ENCODE measurements around the gene TJP3.

The TJP3 gene

DNA sequence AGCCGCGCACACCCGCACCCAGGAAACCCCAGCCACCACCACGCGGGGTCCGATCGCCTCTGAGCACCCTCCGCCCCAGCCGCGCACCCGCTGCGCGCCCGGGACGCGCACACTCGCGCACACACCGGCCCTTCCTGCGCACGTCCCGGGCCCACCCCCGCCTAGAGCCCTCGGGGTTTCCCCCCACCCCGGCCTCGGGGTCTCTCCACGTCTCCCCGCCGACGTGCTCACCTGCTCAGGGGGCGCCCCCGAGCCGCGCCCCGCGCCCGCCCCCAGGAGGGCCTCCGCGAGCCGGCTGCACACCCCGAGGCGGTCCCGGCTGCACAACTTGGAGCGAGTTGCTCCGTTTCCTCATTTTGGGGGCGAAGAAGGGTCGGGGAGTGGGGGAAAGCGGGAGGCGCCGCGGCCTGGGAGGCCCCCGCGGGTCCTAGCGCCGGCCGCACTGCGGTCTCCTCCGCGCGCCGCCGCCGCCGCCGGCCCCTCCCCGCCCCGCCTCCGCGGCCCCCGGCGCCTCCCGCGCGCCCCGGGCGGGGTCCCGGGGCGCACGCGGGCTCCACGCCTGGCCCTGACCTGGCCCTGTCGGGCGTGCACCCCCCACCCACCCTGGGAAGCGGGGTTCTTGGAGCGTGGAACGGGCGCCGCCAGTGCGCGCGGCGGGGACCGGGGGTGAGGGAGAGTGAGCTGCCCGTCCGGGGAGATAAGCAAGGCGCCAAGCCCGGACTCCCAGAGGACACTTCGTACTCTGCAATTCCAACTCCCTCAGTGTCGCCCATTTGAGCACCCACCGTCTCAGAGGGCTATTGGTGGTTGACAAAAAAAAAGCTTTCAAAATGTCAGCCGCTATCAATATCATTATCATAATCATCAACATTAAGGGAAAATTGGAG is 78.0 kb downstream of the TJP3 start, which contains the start of gene MATK:
MATK (minus strand) TSS at position 444 of the 887 bp plus-strand sequence. CDS start 1,246 bp downstream, outside the sequence.
- DNase-seq: peak; percentile 39

DNA sequence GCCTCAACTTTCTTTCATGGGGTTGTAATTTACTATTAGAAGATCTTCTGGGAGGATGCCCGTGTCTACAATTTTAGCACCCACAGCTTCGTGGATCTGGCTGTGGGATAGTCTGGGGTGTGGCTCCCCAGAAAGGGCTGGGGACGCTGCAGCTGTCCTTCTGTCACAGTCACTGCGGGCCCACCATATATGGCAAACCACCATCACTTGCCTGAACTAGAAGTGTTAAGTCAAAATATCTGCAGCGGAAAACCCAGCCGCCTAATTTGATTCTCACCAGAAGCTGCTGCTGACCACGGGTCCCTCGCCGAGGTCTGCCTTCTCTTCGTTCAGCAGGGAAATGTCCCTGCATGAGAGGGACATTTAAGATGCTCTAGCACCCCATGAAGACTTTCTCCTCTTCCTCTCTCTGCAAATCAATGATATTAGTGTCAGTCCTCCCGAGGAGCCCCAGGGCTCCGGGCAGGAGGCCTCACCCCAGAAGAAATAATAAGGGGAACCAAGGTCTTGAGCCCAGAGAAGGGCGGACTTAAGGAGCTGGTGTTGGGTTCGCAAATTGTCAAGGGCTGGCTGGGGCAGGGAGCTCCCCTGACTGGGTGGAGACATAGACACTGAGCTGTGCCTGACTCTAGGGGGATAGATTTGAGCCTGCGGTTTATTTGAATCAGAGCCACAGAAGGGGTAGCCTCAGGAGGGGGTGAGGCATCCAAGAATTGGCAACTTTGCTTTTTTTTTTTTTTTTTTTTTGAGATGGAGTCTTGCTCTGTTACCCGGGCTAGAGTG is 81.0 kb downstream of the TJP3 start:
- DNase-seq: peak; percentile 60

GRCh38 chr19:3790209-3790734 is 82.1 kb downstream of the TJP3 start:
- DNase-seq: no peak

DNA sequence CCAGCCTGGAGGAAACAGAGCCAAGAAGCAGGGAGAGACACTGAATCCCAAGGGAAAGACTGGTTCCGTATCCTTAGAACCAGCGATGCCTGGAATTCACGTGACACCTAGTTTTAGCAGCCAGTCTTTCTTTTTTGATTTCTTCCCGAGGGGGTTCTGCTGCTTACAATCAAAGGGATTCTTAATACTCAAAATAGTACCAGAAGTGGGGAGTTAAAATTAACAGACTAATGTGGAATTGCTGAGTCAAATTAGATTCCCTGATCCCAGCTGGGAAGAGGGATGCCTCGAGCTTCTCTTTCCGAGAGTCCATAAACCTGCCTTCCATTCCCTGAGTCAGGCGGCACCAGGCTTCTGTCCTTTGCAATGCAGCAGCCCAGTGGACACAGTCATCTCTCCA is 82.8 kb downstream of the TJP3 start:
- DNase-seq: no peak

DNA sequence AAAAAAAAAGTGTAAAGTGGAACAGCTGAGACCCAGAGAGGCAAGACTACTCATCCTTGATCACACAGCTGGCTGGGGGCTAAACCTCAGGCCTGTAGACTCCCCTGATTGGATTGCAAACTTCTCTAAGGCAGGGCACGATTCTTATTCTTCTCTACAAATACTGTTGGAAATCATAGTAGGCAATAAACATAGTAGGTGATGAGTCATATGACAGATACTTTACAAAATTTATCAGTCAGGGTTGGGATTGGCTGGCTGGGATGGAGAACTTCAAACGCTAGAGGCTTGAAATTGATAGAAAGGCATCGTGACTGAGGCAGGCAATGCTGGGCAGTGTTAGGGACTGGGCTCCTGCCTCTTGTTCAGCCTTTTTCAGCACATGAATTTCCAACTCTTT is 83.9 kb downstream of the TJP3 start:
- no peak for DNase-seq

DNA sequence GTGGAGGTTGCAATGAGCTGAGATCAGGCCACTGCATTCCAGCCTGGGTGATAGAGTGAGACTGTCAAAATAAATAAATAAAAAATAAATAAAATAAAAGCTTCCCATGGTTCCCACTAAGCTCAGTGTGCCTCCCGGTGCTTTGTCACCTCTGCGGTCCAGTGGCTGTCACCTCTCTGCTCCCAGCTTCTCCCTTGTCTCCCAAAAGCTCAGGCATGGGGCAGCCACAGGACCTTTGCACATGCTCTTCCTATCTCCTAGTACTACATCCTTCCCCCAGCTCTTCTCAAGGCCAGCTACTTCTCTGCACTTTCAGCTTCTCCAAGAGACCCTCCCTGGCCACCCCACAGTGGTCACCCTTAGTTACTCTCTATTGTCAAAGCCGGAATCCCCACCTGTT is 85.6 kb downstream of the TJP3 start:
- DNase-seq: no peak

GRCh38 chr19:3796358-3796757 is 88.2 kb downstream of the TJP3 start:
- no peak for DNase-seq

DNA sequence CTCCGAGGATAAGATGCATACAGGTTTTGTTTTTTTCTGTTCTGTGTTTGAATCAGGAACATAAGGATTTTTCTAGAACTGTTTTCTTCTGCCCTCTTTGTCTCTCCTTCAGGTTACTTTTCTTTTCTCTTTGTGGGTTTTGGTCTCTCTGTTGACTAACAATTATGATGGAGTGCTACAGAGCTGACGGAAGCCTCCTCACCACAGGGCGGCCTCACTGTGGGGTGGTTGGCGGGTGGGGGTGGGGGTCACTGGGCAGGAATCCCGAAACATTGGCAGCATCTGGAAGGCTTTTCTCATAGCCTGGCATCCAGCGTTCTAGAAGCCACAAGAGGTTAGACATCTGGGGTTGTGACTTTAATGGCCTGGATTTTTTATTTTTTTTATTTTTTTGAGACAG is 90.0 kb downstream of the TJP3 start:
- peak; percentile 57 for DNase-seq
